ENCODE results near the gene PSMA7.

GRCh38 chr20:62143957-62144825 is 997 bp upstream of the PSMA7 start:
- TF ChIP-seq POLR2A (IDR thresholded peaks at IDR 0.05; ENCODE audit: low read depth) (no peak), CTCF (IDR thresholded peaks at IDR 0.05) (no peak), POLR2AphosphoS5 (IDR thresholded peaks at IDR 0.05) (peak; percentile 79 to 82), EP300 (IDR thresholded peaks at IDR 0.05) (no peak)
